GM12878 (cell line): Measurements from ENCODE around the gene CCR7. TPM values are rescaled to one million over a fixed set of nuclear protein-coding genes. Genes with fewer than 3 reads are reported as not detected.
A peak's percentile ranks its signal among the peaks of the same experiment; 100 is the strongest.

Source experiments
- ATAC-seq: fragments of 200-7000 bp; cut with Tn5 transposase; 3 replicates; pipeline ENCODE4 v1.9.1; 2020; ENCODE audit warnings: mild to moderate bottlenecking, moderate library complexity
- BruUV-seq: library from RNA; stranded (reverse); fragments of 400-500 nt; replicated peaks from 2 replicates; lab custom pipeline; 2021; lab: Mats Ljungman, UMichigan
- CTCF ChIA-PET: fragments of 300-600 bp; sonication (Branson Sonifier 250); formaldehyde crosslinking; extraction: SDS; loops from one replicate; lab custom pipeline; 2021; ENCODE audit warnings: inconsistent platforms; lab: Yijun Ruan, JAX
- POLR2A ChIA-PET: fragments of 350-600 bp; formaldehyde crosslinking; extraction: SDS; loops from one replicate; lab custom pipeline; 2021; ENCODE audit warnings: inconsistent platforms; lab: Charles Lee
- RAD21 ChIA-PET: fragments of 300-600 bp; sonication (Branson Sonifier 250); formaldehyde crosslinking; loops from one replicate; lab custom pipeline; 2023; ENCODE audit warnings: antibody characterized with exemption; ENCODE audit not compliant: unreplicated experiment; lab: Charles Lee
- SMC1A ChIA-PET: fragments of 300-600 bp; sonication (Branson Sonifier 250); formaldehyde crosslinking; loops from one replicate; lab custom pipeline; 2023; ENCODE audit not compliant: unreplicated experiment, uncharacterized antibody; lab: Charles Lee
- DNase-seq: peaks from one replicate; pipeline ENCODE4 v3.0.0-alpha.2; 2011; ENCODE audit warnings: low read depth, low spot score
- FAIRE-seq: peaks from 3 replicates; lab custom pipeline; 2011; peaks lifted over from hg19 to GRCh38; lab: Jason Lieb, UNC
- H2AFZ ChIP-seq: 2 replicates; pipeline ENCODE4 v1.6.0; 2011; ENCODE audit warnings: low read depth, low read length, control low read depth; ENCODE audit not compliant: control insufficient read depth
- H3K27ac ChIP-seq: 2 replicates; pipeline ENCODE4 v1.5.1; 2011; ENCODE audit warnings: control low read depth; ENCODE audit not compliant: control insufficient read depth, insufficient read depth
- H3K27me3 ChIP-seq, 2 experiments: replicated peaks in 1 of 2; 2 replicates each; pipeline versions ENCODE4 v1.6.0 to v1.6.1; 2011; ENCODE audit warnings: low read length in 1 of 2; ENCODE audit not compliant: control insufficient read depth in 2 of 2, insufficient read depth in 2 of 2
- H3K36me3 ChIP-seq, 2 experiments: 2 replicates each; pipeline ENCODE4 v1.5.1; 2011; ENCODE audit warnings: low read length in 1 of 2; ENCODE audit not compliant: control insufficient read depth in 2 of 2, insufficient read depth in 2 of 2
- H3K4me1 ChIP-seq: 2 replicates; pipeline ENCODE4 v1.6.1; 2011; ENCODE audit warnings: mild to moderate bottlenecking, low read length, moderate library complexity, mixed read lengths; ENCODE audit not compliant: control insufficient read depth, insufficient read depth
- H3K4me2 ChIP-seq: 2 replicates; pipeline ENCODE4 v1.6.0; 2011; ENCODE audit warnings: control low read depth; ENCODE audit not compliant: control insufficient read depth, insufficient read depth
- H3K4me3 ChIP-seq: fragments of 200-600 bp; sonication (generic); 2 replicates; pipeline ENCODE4 v1.5.1; 2016
- H3K79me2 ChIP-seq: 2 replicates; pipeline ENCODE4 v1.6.0; 2011; ENCODE audit warnings: low read length; ENCODE audit not compliant: control insufficient read depth, insufficient read depth
- H3K9ac ChIP-seq: 2 replicates; pipeline ENCODE4 v1.8.0; 2011; ENCODE audit warnings: low read length, control low read depth, mixed read lengths; ENCODE audit not compliant: control insufficient read depth, insufficient read depth
- H3K9me3 ChIP-seq: replicated peaks from 3 replicates; pipeline ENCODE4 v1.5.1; 2011; ENCODE audit warnings: mild to moderate bottlenecking, low read length; ENCODE audit not compliant: control insufficient read depth, insufficient read depth
- H4K20me1 ChIP-seq: 2 replicates; pipeline ENCODE4 v1.6.0; 2011; ENCODE audit not compliant: control insufficient read depth, insufficient read depth
- CHD1 ChIP-seq: IDR thresholded peaks from 2 replicates; pipeline ENCODE4 v1.6.1; 2012; ENCODE audit warnings: low read depth, low read length, improper control_type of control experiment
- FOXM1 ChIP-seq: IDR thresholded peaks from 2 replicates; pipeline ENCODE4 v1.6.1; 2012; ENCODE audit warnings: low read depth, mild to moderate bottlenecking, inconsistent platforms, low read length, moderate library complexity
- HCFC1 ChIP-seq: fragments of 150-350 bp; IDR thresholded peaks from 2 replicates; pipeline ENCODE4 v1.6.1; 2014; ENCODE audit warnings: low read length
- HDAC6 ChIP-seq: fragments of 200-600 bp; sonication (generic); IDR thresholded peaks from one replicate; pipeline ENCODE4 v1.8.0; 2017; ENCODE audit warnings: antibody characterized with exemption; ENCODE audit not compliant: unreplicated experiment
- IKZF1 ChIP-seq: fragments of 450-650 bp; conservative IDR thresholded peaks from 2 replicates; pipeline ENCODE4 v1.6.1; 2017; ENCODE audit warnings: antibody characterized with exemption, mild to moderate bottlenecking
- KAT2A ChIP-seq: conservative IDR thresholded peaks from 2 replicates; pipeline ENCODE4 v1.6.1; 2011; ENCODE audit warnings: low read depth, low read length; ENCODE audit not compliant: control insufficient read depth
- NR2C2 ChIP-seq: IDR thresholded peaks from 2 replicates; pipeline ENCODE4 v1.6.1; 2011; ENCODE audit warnings: borderline replicate concordance, low read depth; ENCODE audit not compliant: control insufficient read depth, insufficient read length
- RELA ChIP-seq: fragments of 450-650 bp; IDR thresholded peaks from 2 replicates; pipeline ENCODE4 v1.8.0; 2014; ENCODE audit warnings: borderline replicate concordance; ENCODE audit not compliant: partially characterized antibody
- SREBF1 ChIP-seq: IDR thresholded peaks from 2 replicates; pipeline ENCODE4 v1.6.1; 2012; ENCODE audit warnings: mild to moderate bottlenecking, low read length
- SUPT20H ChIP-seq: IDR thresholded peaks from 2 replicates; pipeline ENCODE4 v1.6.1; 2011; ENCODE audit warnings: low read depth, mild to moderate bottlenecking, low read length, moderate library complexity, borderline replicate concordance; ENCODE audit not compliant: control insufficient read depth
- SUZ12 ChIP-seq: fragments of 200-600 bp; sonication (generic); IDR thresholded peaks from one replicate; pipeline ENCODE4 v1.6.1; 2018; ENCODE audit warnings: antibody characterized with exemption, mild to moderate bottlenecking; ENCODE audit not compliant: unreplicated experiment
- TARDBP ChIP-seq: IDR thresholded peaks from 2 replicates; pipeline ENCODE4 v1.6.1; 2016; ENCODE audit warnings: borderline replicate concordance
- YBX1 ChIP-seq: fragments of 450-650 bp; IDR thresholded peaks from 2 replicates; pipeline ENCODE4 v1.6.1; 2016; ENCODE audit warnings: antibody characterized with exemption
- ZBED1 ChIP-seq: IDR thresholded peaks from 2 replicates; pipeline ENCODE4 v1.6.1; 2016; ENCODE audit warnings: borderline replicate concordance
- WGBS: methylation state at CpG from one replicate; pipeline ENCODE4 v1.1.6; 2016; ENCODE audit warnings: low lambda C conversion rate; ENCODE audit not compliant: insufficient replicate concordance, insufficient coverage; ENCODE audit errors: missing lambda C conversion rate; 5-methylcytosine and 5-hydroxymethylcytosine counted together
- in situ Hi-C: fragments of 300-500 bp; cut with MboI; formaldehyde crosslinking; loops from 9 replicates; pipeline ENCODE4 v1.14.3; 2018; ENCODE audit warnings: mixed read lengths
- intact Hi-C: fragments of 100-400 bp; cut with micrococcal nuclease; formaldehyde crosslinking; loops from one replicate; pipeline ENCODE4 v1.14.2; 2022; ENCODE audit not compliant: unreplicated experiment
- polyA plus RNA-seq, 11 experiments: library from polyadenylated mRNA; depleted of rRNA in 4 of 11; unstranded in 6 of 11; stranded (reverse) in 5 of 11; fragments of >200 nt; fragmentation: Nextera tagmentation in 4 of 11; fragmentation: Illumina TruSeq in 1 of 11; extraction: Ambion mirVana in 4 of 11; extraction: Trizol in 1 of 11; gene quantifications; 1 replicate in 1 of 11; 2 replicates in 10 of 11; pipeline versions ENCODE4 v1.2.1 to v1.2.3, GENCODE V29; 2011 to 2016; ENCODE audit warnings: inconsistent platforms in 2 of 11, missing spikeins in 2 of 11, low read depth in 1 of 11
- total RNA-seq, 4 experiments: library from RNA; depleted of rRNA in 3 of 4; stranded (reverse); fragments of >200 nt in 3 of 4; fragmentation: Illumina TruSeq in 1 of 4; extraction: Trizol in 1 of 4; gene quantifications; 2 replicates each; pipeline versions ENCODE4 v1.2.1 to v1.2.3, GENCODE V29; 2013 to 2021
- TF ChIP-seq, protein P1 (sequence below): fragments of 450-650 bp; conservative IDR thresholded peaks from 2 replicates; pipeline ENCODE4 v1.6.1; 2017; ENCODE audit warnings: mild to moderate bottlenecking, moderate library complexity

The CCR7 gene
- total and polyA plus RNA-seq, 10 of the 15 experiments (the other 5 are each of a cell fraction or from before 2014, with no cell fraction given) = 131 to 1,171 (median 260) TPM

DNA sequence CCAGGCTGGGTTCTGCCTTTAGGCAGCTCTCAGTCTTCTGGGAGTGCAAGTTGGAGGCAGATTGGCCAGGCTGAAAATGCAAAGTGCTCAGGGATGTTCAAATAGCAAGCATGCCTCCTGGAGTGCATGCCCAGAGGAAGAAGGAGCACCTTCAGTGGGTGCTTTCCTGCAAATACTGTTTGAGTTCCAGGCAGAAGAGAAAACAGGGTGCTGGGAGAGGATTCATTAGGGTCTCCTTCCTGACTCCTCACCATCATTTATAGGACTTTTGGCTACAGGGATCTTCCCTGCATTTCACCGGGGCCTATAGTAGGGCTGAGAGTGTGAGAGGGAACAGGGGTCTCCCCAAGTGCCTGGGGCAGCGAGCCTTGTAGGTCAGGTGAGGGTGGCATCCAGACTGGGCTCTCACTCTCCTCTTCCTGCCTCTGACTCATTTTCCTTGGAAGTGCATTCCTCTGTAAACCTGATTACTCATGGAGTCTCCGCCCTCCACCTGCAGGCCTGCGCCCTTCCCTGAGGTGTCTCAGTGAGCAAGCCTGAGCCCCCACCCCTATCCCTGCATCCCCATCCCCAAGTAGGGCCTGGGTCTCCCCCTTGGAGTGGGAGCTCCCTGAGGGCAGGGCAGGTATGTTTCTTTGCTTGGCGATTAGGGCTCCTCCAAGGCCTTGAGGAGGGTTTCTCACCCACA, 46.7 kb downstream of the CCR7 start:
- no peak overlapping the region for H3K4me3 ChIP-seq
- no peaks in the 10 kb centered on the region; the same call in 2 of the 3 replicates for H3K9me3 ChIP-seq
- H4K20me1 ChIP-seq = no peaks in the 10 kb centered on the region
- no peak for FAIRE-seq
- no peak for ATAC-seq
- H3K4me1 ChIP-seq = peaks cover 18% of the 10 kb centered on the region
- ChIA-PET CTCF (interaction anchor here (0.9 to 5.1 kb wide), 9 partner anchors 10 to 1130 kb away, joined by 3 to 58 read pairs (median 5); partner anchors contain the start of gene TOP2A), POLR2A (interaction anchor here (0.5 to 4.8 kb wide), 4 partner anchors 9 to 96 kb away, joined by 3 to 41 read pairs (median 7); no protein-coding TSS in a partner anchor), SMC1A (interaction anchor here (1.1 to 5.3 kb wide), 6 partner anchors 12 to 106 kb away, joined by 3 to 120 read pairs (median 4); no protein-coding TSS in a partner anchor), RAD21 (interaction anchor here (2.1 to 9.0 kb wide), 3 partner anchors 13 to 97 kb away, joined by 11 to 102 read pairs (median 17); no protein-coding TSS in a partner anchor)
- 70% methylated on average over 5 of the region's 5 CpGs for WGBS
- in situ Hi-C loops = no loop called here
- no peak overlapping the region for H2AFZ ChIP-seq
- TF ChIP-seq SUZ12 = no peak
- TF ChIP-seq RELA = no peak
- TF ChIP-seq ZBED1 = no peak
- 0 out of 2 replicates have a peak, but pooled peaks have one; percentile 10 for TF ChIP-seq IKZF1
- no peak for TF ChIP-seq YBX1
- H3K36me3 ChIP-seq = no peaks in the 10 kb centered on the region
- H3K9ac ChIP-seq = no peak overlapping the region
- H3K79me2 ChIP-seq = no peaks in the 10 kb centered on the region
- H3K27ac ChIP-seq = no peak overlapping the region
- DNase-seq = no peak
- BruUV-seq = no TSS peak
- no peak overlapping the region for H3K4me2 ChIP-seq
- H3K27me3 ChIP-seq = no peaks in the 10 kb centered on the region; a peak in 1 of 4 replicates
- intact Hi-C loops = no loop called here

DNA sequence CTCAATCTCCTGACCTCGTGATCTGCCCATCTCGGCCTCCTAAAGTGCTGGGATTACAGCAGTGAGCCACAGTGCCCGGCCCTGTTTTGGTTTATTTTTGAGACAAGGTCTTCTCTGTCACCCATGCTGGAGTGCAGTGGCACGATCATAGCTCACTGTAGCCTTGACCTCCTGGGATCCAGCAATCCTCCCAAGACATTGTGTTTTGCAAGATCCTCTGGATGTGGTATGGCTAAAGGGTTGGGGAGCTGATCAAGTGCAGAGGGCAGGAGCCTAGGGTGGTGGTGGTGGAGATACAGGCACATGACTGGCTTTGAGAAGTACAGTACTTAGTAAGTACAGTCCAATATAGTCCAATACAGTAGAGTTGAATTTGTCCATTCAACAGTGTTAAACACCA, 47.3 kb downstream of the CCR7 start:
- in situ Hi-C loops (no loop called here), intact Hi-C loops (no loop called here)
- POLR2A ChIA-PET = interaction anchor here (0.9 to 4.8 kb wide), 7 partner anchors 10 to 301 kb away, joined by 3 to 41 read pairs (median 3); partner anchors contain the start of gene TOP2A
- ATAC-seq (peak; percentile 10), FAIRE-seq (peak; percentile 35), DNase-seq (no peak)
- Histone ChIP-seq H2AFZ (no peak overlapping the region), H3K9ac (no peak overlapping the region), H3K4me1 (peaks cover 18% of the 10 kb centered on the region), H4K20me1 (no peaks in the 10 kb centered on the region), H3K79me2 (no peaks in the 10 kb centered on the region), H3K4me2 (no peak overlapping the region), H3K27me3 (no peaks in the 10 kb centered on the region; a peak in 1 of 4 replicates), H3K9me3 (no peaks in the 10 kb centered on the region; the same call in 2 of the 3 replicates), H3K27ac (no peak overlapping the region), H3K4me3 (no peak overlapping the region), H3K36me3 (no peaks in the 10 kb centered on the region)
- RAD21 ChIA-PET = interaction anchor here (0.7 to 9.0 kb wide), 7 partner anchors 13 to 420 kb away, joined by 3 to 102 read pairs (median 5); no protein-coding TSS in a partner anchor
- SMC1A ChIA-PET = interaction anchor here (0.6 to 5.3 kb wide), 15 partner anchors 11 to 105 kb away, joined by 3 to 120 read pairs (median 3); no protein-coding TSS in a partner anchor
- no TSS peak for BruUV-seq
- CTCF ChIA-PET = interaction anchor here (0.9 to 5.1 kb wide), 16 partner anchors 9 to 1131 kb away, joined by 3 to 58 read pairs (median 5); partner anchors contain the start of gene TOP2A
- 75% methylated on average over 4 of the region's 4 CpGs for WGBS
- no peak for TF ChIP-seq TARDBP
- TF ChIP-seq FOXM1 = no peak
- TF ChIP-seq CHD1 = no peak
- TF ChIP-seq NR2C2 = no peak
- no peak for TF ChIP-seq KAT2A
- TF ChIP-seq HCFC1 = no peak
- no peak for TF ChIP-seq SREBF1
- no peak for TF ChIP-seq SUPT20H
- TF ChIP-seq HDAC6 = no peak
- TF ChIP-seq, protein P1, sequence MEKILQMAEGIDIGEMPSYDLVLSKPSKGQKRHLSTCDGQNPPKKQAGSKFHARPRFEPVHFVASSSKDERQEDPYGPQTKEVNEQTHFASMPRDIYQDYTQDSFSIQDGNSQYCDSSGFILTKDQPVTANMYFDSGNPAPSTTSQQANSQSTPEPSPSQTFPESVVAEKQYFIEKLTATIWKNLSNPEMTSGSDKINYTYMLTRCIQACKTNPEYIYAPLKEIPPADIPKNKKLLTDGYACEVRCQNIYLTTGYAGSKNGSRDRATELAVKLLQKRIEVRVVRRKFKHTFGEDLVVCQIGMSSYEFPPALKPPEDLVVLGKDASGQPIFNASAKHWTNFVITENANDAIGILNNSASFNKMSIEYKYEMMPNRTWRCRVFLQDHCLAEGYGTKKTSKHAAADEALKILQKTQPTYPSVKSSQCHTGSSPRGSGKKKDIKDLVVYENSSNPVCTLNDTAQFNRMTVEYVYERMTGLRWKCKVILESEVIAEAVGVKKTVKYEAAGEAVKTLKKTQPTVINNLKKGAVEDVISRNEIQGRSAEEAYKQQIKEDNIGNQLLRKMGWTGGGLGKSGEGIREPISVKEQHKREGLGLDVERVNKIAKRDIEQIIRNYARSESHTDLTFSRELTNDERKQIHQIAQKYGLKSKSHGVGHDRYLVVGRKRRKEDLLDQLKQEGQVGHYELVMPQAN = no peak
